PC-9 (cell line): ENCODE results near the gene KISS1.

Experiments
- CTCF ChIP-seq: fragments of 200-600 bp; sonication (generic); conservative IDR thresholded peaks from 2 replicates; pipeline ENCODE4 v1.6.1; 2017; ENCODE audit warnings: mixed run types, antibody characterized with exemption, mild to moderate bottlenecking, moderate library complexity
- EZH2 ChIP-seq: fragments of 200-600 bp; sonication (generic); IDR thresholded peaks from 2 replicates; pipeline ENCODE4 v1.8.0; 2017; ENCODE audit warnings: antibody characterized with exemption, low read depth

GRCh38 chr1:204186597-204186996 lies 9.7 kb downstream of the KISS1 start:
- TF ChIP-seq CTCF (no peak), EZH2 (no peak)
